GM18517 (cell line): ENCODE data around the gene TMPRSS4.

Source experiments
- ATAC-seq: cut with Tn5 transposase; IDR thresholded peaks from one replicate; pipeline ENCODE4 v1.9.1; 2021; ENCODE audit warnings: mild to moderate bottlenecking, moderate library complexity; ENCODE audit not compliant: unreplicated experiment

Gene TMPRSS4

DNA sequence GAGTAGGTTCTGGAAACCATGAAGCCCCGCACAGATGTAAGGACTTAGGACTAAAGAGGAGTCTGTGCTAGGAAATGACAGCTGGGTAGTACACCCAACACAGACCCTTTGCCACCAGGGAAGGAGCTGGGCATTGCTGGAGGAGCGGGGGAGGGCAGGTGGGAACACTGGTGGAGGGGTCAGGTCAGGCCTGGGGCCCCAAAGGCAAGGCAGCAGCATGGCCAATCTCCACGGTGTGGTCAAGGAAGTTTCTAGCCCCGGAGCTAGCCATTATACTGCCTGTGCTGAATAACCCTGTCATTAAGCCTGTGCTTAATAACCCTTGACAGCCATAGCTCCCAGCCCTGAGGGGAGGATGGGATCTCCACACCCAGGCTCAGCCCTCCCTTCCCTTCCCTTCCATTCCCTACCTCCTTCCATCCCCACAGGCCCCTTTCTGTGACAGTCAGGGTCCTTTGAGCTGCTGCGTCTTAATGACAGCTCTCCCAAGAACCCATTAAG lies 2.1 kb downstream of the TMPRSS4 start:
- ATAC-seq, result no peak

DNA sequence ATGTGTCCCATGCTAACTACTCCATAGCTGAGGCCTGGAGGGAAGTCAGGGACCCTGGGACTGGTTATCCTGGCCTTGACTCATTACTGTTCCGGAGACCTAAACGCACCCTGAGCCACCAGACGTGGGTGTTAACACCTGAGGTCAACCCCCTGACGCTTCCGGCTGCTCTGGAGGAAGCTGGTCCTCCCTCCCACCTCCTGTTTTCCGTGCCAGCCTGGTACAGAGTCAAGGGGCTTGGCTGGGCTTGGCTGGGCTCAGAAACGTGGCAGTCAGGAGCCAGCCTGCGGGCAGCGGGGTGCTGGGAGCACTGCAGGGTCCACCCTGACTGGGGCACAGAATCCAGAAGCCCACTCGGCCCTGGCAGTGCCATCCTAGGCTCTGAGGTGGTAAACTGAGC lies 2.6 kb downstream of the TMPRSS4 start:
- ATAC-seq, result no peak

DNA sequence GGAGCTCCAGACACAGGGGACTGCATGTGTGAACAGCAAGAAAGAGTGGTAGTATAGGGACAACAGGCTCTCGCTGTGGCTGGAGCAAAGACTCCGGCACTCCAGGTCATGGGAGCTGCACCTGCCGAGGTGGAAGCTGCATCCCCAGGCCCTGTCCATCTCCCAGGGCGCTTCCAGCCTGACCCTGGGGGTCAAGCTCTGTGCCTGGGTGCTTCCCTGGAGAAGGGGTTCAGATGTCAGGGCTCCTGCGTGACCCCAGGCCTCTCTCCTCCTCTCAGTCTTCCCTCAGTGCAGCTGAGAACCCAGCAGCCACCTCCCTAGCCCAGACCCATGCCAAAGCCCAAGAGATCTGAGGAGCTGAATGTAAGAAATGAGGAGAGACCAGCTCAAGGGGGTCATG lies 3.4 kb downstream of the TMPRSS4 start:
- no peak for ATAC-seq

DNA sequence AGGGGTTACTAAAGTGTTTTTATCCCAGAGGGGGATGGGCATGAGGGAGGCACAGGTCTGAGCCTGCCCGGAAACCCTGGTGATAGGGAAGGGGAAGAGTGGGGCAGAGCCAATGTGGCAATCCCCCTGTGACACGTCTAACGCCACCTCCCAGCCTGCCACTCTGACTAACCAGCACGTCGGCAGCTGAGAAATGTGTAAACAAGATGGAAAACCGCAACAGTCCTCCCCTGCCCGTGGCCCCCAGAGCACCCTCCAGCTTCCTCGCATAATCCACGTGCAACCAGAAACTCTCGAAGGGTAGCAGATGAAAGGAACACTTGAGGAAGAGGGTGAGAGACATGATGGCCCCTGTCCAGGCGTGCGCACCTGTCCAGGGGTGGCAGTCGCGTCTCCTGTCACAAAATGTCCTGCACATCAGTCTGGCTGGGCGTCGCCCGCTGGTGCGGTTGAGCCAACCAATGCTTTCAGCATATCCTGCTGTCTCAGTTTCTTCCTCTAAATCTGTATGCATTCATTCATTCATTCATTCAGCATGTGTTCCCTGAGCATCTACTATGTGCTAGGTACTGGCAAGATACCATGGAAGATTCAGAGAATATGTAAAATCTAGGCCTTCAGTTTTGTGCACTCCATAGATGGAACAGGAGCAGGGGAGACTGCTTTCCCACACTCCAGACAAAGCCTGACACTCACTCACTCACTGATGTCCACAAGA lies 4.5 kb downstream of the TMPRSS4 start:
- ATAC-seq, result no peak

DNA sequence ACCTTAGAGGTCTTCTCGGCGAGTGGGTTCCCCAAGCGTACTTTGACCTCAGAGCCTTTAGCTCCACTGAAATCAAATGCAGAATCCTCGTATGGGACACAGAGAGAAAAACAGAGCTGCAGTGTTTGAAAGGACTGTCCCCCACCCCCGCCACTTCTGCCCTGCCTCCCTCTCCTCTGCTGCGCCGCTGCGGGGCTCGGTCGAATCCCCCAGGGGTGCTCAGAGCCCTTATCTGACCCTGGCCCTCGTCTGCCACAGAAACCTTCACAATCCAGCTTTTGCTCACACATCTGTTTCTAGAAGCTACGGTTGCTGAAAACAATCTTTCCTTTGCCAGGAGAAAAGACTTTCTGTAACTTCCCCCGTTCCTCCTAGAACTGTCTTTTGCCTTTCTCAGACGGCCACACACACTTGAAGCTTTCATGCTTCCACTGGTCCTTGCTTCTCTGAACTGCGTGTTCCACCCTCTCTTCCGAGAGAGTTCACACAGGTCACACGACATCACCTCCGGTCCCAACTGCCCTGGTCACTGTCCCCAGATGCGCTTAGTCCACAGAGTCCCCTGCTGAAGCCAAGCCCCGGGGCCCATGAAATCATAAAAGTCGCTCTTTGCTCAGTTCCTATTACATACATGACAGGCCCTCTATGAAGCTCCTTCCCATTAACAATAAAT lies 6.1 kb downstream of the TMPRSS4 start:
- ATAC-seq, result no peak

DNA sequence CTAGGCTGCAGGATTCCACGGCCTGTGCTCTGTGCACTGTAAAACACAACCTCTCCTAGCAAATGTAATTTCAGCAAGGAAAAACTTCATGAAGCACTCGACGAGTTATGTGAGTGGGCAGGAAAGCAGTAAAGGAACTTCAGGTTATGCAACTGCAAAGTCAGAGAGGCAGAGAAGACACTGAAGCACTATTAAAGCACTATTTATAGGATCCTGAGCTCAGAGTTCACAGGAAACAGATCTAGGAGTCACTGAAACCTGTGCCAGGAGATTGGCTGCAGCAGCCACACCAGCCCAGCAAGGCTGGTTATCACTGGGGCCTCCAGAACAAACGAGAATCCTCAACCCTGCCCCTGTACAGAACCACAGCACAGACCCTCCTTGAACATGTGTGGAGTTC lies 7.4 kb downstream of the TMPRSS4 start:
- ATAC-seq, result no peak

DNA sequence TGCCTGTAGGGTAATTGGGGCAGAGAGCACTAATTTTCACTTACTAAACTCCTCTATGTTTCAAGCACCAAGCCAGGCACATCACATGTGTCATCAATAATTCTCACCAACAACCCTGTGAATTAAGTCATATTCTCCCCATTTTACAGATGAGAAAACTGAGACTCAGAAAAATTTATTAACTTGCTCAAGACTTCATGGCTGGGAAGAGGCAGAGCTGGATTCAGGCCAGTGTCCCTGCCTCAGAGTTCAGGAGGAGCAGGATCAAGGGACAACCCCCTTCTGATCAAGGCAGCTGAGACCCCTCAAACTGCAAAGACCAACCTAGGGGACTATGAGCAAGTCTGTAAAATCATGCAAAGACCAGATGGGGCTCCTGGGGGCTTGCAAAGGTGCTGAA lies 7.8 kb downstream of the TMPRSS4 start:
- no peak for ATAC-seq

DNA sequence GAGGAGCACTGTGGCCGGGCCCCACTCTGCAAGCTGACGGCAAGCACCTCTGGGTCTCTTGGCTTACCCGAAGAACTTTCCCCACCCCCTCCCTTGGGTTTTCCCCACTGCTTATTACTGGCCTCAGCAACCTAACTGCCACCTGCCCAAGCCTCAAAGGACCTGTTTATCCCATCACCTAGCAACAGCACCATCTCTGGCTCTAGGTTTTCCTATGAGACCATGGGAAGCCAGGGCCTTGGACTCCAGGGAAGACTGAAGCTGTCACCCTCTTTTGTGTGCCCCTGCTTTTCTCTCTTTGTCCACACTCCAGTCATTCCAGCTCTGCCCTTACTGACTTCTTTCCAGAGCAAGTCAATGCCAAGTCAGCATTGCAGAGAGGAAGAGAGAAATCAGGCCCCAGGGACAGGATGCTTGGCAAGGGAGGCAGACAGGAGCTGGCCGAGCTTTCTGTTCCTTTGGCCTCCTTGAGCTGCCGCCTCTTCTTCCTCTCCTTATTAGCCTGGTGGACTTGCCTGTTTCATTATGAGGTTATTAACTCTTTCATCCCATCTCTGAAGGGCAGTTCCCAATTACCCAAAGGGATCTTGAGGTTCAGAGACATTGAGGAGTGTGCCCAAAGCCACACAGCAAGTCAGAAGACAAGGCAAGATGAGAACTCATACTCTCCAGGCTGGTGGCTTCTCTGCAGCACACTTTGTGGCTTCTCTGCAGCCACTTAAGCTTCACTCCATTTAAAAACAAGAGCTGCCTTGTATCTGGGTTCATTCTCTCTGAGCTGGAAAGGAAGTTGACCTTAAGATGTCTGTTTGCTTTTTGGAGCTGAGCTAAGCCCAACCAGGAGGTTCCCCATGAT lies 10.3 kb downstream of the TMPRSS4 start, which contains the start of gene SMIM35:
Gene SMIM35 (minus strand): TSS at position 51 of the 856 bp plus-strand sequence. CDS start 206 bp downstream, outside the sequence.
- no peak for ATAC-seq

DNA sequence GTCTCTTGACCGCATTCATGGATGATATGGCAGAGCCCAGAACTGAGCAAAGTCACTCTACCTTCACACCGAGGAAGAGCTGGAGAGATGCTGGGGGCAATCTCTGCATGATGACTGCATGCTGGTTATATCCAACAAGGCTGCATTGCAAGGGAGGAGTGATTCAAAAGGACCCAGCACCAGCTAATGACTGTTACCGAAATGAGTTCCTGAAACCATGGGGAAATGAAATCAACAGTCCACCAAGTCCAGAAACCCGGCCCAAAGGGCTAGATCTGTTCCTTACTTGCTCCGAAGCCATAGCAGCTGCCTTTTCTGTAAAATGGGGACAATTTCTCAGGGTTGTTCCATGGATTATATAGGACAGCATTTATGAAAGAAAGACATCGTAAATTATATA lies 11.1 kb downstream of the TMPRSS4 start:
- ATAC-seq, result no peak

DNA sequence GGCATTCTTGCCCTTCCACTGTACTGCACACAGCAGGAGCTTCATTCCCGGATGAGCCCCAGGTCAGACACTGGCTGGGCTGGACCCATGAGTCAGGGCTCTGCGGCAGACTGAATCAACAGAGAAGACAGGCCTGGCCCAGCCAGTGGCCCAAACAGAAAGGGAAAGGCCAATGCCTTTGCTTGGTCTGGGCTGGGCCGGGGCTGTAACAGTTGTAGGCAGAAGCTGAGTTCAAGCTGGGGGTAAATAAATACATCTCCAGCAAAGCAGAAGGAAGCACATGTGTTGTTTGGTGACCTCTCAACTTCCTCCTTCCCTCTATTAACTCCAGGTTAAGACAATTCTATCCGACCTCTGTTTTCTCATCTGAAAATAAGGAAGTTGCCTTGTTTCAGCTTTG lies 11.7 kb downstream of the TMPRSS4 start:
- no peak for ATAC-seq

DNA sequence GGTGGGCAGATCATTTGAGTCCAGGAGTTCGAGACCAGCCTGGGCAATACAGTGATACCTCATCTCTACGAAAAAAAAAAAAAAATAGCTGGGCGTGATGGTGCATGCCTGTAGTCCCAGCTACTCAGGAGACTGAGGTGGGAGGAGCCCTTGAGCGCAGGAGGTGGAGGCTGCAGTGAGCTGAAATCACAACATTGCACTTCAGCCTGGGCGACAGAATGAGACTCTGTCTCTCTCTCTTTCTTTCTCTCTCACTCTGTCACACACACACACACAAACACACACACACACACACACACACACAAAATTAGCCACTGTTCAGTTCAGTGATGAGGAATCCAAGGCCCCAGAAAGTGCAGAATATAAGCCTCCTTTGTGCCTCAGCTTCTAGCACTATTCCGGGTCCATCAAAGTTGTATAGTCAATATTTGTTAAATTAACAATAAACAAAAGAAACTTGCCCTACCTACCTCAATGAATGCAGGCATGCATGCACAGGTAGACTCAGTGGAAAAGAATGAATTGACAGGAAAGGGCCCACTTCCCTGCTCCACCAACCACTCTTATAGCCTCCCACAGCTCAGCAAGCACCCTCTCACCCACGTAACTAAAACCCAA lies 13.8 kb downstream of the TMPRSS4 start:
- no peak for ATAC-seq

DNA sequence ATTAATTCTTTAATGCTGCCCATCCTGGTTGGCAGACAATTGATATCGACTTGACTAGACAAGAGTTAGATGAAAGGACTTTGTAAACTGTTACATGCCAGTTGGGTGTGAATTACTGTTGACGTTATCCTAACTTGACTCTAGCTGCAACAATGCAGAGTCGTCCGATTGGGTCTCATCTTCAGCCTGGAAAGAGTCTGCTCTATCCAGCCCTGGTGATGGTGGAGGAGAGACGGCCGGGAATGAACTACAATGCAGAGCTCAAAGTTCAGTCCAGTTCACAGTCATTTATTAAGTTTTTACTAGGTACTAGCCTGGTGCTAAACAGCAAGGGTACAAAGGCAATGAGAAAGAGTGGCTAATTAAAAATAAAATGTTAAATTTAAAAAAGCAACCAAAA lies 14.8 kb downstream of the TMPRSS4 start:
- no peak for ATAC-seq

DNA sequence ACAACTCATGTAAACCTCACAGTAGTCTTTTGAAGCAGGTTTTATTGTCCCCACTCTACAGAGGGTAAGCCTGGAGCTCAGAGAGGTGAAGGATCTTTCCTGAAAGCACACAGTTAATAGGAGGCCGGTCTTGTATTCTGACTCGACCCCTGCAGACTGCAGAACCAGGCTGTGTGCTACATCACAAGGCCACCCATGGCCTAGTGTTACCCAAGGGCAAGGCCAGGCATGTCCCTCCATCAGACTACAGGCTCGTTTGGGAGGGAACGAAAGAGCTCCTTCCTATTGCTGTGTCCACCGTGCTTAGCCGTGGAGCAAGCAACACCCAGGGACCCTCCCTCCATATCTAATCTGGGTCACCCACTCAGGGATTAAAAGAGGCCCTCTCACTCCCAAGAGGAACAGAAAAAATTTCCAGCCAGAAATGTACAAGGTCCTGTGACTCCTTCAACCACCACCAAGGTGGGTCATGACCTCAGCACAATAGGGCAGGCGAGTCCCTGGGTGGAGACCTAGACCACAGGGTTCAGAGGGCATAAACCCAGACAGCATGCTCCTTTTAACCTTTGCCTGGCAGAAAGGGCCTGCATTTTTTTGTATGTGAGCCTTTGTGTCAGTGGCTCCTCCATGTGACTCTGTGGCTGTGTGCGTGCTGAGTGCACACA lies 16.2 kb downstream of the TMPRSS4 start:
- no peak for ATAC-seq

DNA sequence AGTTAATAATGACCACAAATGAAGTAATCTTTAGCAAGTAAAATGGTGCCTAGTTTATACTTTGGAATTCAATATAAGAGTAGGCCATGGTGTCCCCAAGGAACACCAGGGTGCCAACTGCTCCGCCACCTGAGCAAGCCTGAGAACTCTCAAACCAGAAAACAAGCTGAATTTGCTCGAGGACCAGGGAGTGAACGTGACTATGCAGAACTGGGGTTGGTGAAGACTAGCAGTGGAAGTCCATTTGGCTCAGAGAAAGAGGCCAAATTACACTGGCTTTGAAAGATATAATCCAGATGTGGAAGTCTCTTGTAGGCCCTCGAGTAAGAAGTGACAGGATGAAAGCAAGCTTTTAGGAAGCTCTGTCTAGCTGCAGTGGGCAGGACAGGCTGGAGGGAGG lies 18.6 kb downstream of the TMPRSS4 start:
- ATAC-seq, result no peak

DNA sequence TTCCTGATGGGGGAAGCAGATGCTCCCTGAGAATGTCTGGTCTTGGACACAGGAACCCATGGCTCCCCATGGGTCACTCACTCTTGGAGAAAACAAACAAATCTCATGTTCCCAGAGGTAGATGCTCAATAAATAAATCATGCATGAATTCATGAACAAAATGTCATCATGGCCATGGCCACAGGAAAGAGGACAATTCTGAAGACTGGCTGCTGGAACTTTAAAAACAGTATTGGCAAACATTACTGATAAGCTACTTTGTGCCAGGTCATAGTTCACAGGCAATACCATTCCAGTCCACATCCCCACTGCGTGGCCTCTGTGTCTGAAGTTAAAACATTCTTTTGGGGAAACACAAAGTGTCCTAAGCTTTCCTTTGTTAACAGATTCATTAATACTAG lies 19.1 kb downstream of the TMPRSS4 start:
- ATAC-seq, result no peak

DNA sequence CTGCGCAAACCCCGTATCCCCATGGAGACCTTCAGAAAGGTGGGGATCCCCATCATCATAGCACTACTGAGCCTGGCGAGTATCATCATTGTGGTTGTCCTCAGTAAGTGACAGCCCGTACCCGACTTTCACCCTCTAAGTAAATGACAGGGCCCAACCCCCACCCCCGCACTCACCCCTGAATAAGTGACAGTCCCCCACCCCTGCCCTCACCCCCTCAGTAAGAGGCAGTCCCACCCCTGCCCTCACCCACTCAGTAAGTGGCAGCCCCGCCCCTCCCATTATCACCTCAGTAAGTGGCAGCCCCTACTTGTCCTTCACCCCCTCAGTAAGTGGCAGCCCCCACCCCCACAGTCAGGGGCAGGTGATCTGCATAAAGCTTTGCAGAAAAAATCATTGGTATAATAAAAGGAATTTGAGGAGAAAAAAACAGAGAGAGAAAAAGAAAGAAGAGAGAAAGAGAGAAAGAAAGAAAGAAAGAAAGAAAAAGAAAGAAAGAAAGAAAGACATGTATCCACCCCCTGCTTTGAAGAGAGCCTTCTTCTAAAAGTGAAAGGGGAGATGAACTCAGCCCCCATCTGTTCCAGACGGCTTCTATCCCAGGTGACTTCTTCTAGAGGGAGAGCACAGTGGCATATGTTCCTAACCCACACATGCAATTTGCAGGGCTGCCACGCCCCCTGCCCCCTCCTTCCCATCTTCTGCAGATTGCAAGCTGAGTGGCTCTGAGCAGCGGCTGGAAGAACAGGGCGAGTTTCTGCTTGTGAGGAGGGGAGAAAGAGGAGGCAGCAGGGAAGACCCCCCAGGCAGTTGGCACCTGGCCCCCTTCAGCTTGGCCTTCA lies 22.3 kb downstream of the TMPRSS4 start:
- ATAC-seq, result no peak

DNA sequence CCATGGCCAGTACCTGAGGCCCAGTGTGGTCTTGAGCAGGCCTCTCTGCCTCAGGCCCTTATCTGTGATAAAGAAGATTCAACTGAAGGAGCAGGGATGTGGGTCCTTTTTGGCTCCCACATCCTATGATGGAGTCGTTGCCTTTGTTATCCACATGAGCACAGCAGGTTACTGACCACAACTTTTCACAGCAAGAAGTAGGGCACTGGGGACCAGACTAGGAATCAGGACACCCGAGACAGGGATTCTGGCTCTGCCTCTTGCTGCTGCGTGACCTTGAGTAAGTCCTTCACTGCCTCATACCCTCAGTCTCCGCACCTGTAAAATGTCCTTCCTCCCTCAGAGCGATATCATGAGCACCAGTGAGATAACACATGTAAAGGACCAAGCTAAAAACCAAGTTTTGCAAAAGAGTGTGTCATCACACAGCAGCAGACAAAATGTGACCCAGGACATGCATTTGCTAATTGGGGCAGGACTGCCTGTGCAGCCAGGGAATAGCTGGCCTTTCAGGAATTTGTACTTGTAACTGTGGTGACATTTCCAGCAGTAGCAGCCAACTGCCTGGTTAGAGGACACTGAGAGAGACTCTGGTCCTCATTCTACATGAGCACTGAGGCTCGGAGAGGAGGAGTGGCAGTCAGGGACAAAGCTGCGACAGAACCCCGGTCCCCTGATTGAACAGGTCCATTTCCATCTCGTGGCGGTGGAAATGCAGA lies 23.1 kb downstream of the TMPRSS4 start:
- no peak for ATAC-seq

DNA sequence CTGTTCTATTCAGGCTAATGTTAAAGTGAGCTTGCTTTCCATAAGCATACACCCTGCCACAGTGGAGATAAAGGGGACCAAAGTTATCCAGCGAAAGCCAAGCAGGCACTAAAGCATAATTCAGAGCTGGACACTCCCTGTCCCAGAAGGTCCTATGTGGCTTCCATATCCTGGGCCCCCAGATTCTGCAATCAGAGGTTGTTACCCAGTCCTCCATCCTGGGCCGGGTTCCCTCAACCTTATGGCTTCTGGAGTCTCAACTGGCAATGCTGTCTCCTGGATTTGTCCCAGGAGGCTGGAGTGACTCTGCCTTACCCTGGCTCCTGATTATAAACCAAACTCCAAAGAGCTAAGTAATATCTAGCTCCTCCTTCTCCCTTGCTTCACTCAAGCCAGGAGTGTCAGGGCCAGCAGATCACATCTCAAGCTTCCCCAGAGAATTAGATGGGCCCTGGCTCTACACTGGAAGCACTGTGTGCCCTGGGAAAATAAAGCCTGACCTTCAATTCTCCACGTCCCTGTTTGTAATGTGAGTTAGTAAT lies 23.9 kb downstream of the TMPRSS4 start:
- ATAC-seq, result no peak
